ENCODE data around the gene JADE3. TPM values are rescaled to one million over a fixed set of nuclear protein-coding genes. Genes with fewer than 3 reads are reported as not detected.

Gene JADE3
- total RNA-seq, 1 donor from 2014 or later: 45.3 TPM

- TF ChIP-seq, protein P1, sequence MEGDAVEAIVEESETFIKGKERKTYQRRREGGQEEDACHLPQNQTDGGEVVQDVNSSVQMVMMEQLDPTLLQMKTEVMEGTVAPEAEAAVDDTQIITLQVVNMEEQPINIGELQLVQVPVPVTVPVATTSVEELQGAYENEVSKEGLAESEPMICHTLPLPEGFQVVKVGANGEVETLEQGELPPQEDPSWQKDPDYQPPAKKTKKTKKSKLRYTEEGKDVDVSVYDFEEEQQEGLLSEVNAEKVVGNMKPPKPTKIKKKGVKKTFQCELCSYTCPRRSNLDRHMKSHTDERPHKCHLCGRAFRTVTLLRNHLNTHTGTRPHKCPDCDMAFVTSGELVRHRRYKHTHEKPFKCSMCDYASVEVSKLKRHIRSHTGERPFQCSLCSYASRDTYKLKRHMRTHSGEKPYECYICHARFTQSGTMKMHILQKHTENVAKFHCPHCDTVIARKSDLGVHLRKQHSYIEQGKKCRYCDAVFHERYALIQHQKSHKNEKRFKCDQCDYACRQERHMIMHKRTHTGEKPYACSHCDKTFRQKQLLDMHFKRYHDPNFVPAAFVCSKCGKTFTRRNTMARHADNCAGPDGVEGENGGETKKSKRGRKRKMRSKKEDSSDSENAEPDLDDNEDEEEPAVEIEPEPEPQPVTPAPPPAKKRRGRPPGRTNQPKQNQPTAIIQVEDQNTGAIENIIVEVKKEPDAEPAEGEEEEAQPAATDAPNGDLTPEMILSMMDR (IDR thresholded peaks at IDR 0.05): no peak
- ATAC-seq (ENCODE audit: low read depth) (no peak), DNase-seq (no peak)
- no peaks in the 10 kb centered on the region for H3K36me3 Mint-ChIP-seq (ENCODE audit: low read depth)
- no peaks in the 10 kb centered on the region for H3K9me3 Mint-ChIP-seq
- ChIA-PET CTCF (no interaction called here), POLR2A (interaction anchor here (0.7 to 1.1 kb wide), 2 partner anchors 10 to 29 kb away, joined by 3 read pairs; partner anchors contain the start of gene JADE3)
- intact Hi-C loops (cut with micrococcal nuclease): no loop called here
- no peak overlapping the region for H3K4me3 Mint-ChIP-seq
- no peak overlapping the region for H3K27ac Mint-ChIP-seq
- H3K27me3 Mint-ChIP-seq: no peaks in the 10 kb centered on the region
- H3K4me1 Mint-ChIP-seq: peaks cover 15% of the 10 kb centered on the region
Measured at GRCh38 chrX:46922611-46923010, 10.4 kb downstream of the JADE3 start.

- POLR2A ChIA-PET: no interaction called here
- Mint-ChIP-seq H3K4me3 (no peak overlapping the region), H3K36me3 (ENCODE audit: low read depth) (peaks cover 11% of the 10 kb centered on the region), H3K27me3 (no peaks in the 10 kb centered on the region), H3K27ac (no peak overlapping the region), H3K9me3 (no peaks in the 10 kb centered on the region), H3K4me1 (peaks cover 32% of the 10 kb centered on the region)
- TF ChIP-seq, protein P1 (IDR thresholded peaks at IDR 0.05): no peak
- intact Hi-C loops (cut with micrococcal nuclease): no loop called here
- ATAC-seq (ENCODE audit: low read depth) (no peak), DNase-seq (no peak)
- CTCF ChIA-PET: no interaction called here
Measured at GRCh38 chrX:46927718-46928117, 15.5 kb downstream of the JADE3 start.

- ChIA-PET POLR2A (no interaction called here), CTCF (no interaction called here)
- ATAC-seq (ENCODE audit: low read depth): no peak
- DNase-seq: no peak
- Mint-ChIP-seq H3K9me3 (no peaks in the 10 kb centered on the region), H3K4me3 (no peak overlapping the region), H3K27ac (peak overlapping the region; percentile 10), H3K36me3 (ENCODE audit: low read depth) (peaks cover 11% of the 10 kb centered on the region), H3K4me1 (peaks cover 43% of the 10 kb centered on the region), H3K27me3 (no peaks in the 10 kb centered on the region)
- TF ChIP-seq, protein P1 (IDR thresholded peaks at IDR 0.05): no peak
- intact Hi-C loops (cut with micrococcal nuclease): loop anchor here (5.0 kb wide), 1 partner anchor 38 kb away; no protein-coding TSS in a partner anchor
Measured at GRCh38 chrX:46929439-46930261, 17.4 kb downstream of the JADE3 start.

GRCh38 chrX:46935295-46935694, 23.1 kb downstream of the JADE3 start:
- Mint-ChIP-seq H3K27ac (peak overlapping the region; percentile 78), H3K9me3 (no peaks in the 10 kb centered on the region), H3K4me1 (peaks cover 55% of the 10 kb centered on the region), H3K36me3 (ENCODE audit: low read depth) (peaks cover 8% of the 10 kb centered on the region), H3K27me3 (no peaks in the 10 kb centered on the region), H3K4me3 (no peak overlapping the region)
- intact Hi-C loops (cut with micrococcal nuclease): no loop called here
- DNase-seq (no peak), ATAC-seq (ENCODE audit: low read depth) (no peak)
- POLR2A ChIA-PET: interaction anchor here (0.7 kb wide), 1 partner anchor 26 kb away, joined by 3 read pairs; no protein-coding TSS in a partner anchor
- CTCF ChIA-PET: no interaction called here
- TF ChIP-seq, protein P1 (IDR thresholded peaks at IDR 0.05): no peak

DNA sequence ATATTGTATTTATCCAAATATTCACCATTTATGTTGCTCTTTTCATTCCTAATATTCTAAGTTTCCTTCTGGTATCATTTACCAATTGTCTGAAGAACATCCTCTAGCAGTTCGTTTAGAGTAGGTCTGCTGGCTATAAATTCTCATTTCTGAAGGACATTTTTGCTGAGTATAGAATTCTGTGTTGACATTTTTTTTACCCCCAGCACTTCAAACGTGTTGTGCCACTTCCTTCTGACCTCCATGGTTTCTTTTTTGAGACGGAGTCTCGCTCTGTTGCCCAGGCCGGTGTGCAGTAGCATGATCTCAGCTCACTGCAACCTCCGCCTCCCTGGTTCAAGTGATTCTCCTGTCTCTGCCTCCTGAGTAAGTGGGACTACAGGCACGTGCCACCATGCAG, 26.4 kb downstream of the JADE3 start:
- intact Hi-C loops (cut with micrococcal nuclease): no loop called here
- H3K4me3 Mint-ChIP-seq: no peak overlapping the region
- ATAC-seq (ENCODE audit: low read depth) (no peak), DNase-seq (no peak)
- TF ChIP-seq, protein P1 (IDR thresholded peaks at IDR 0.05): no peak
- no peak overlapping the region for H3K27ac Mint-ChIP-seq
- H3K36me3 Mint-ChIP-seq (ENCODE audit: low read depth): peaks cover 4% of the 10 kb centered on the region
- POLR2A ChIA-PET: no interaction called here
- no peaks in the 10 kb centered on the region for H3K9me3 Mint-ChIP-seq
- no peaks in the 10 kb centered on the region for H3K27me3 Mint-ChIP-seq
- CTCF ChIA-PET: no interaction called here
- H3K4me1 Mint-ChIP-seq: peaks cover 64% of the 10 kb centered on the region
